Thyroid gland (tissue), 4 donors: Measurements from ENCODE around the gene CREBL2. TPM values are rescaled to one million over a fixed set of nuclear protein-coding genes. Genes with fewer than 3 reads are reported as not detected.

Source experiments
- DNase-seq, 2 donors: peaks; one replicate each; pipeline ENCODE4 v3.0.0-alpha.2; 2019
- H3K27ac ChIP-seq, 3 donors: fragments of 200-600 bp; sonication (generic); 1 replicate in 2 of 3; 2 replicates in 1 of 3; pipeline ENCODE4 v1.5.1; 2016 to 2019; ENCODE audit warnings: mild to moderate bottlenecking in 1 of 3, moderate library complexity in 1 of 3
- H3K27me3 ChIP-seq: fragments of 200-600 bp; sonication (generic); one replicate; pipeline ENCODE4 v1.5.1; 2019
- H3K36me3 ChIP-seq, 2 donors: fragments of 200-600 bp; sonication (generic); one replicate each; pipeline ENCODE4 v1.5.1; 2016 to 2019
- H3K4me1 ChIP-seq, 2 donors: fragments of 200-600 bp; sonication (generic); one replicate each; pipeline ENCODE4 v1.5.1; 2017 to 2019
- H3K4me3 ChIP-seq, 3 donors: fragments of 200-600 bp; sonication (generic); replicated peaks in 1 of 3; 1 replicate in 2 of 3; 2 replicates in 1 of 3; pipeline ENCODE4 v1.5.1; 2016; ENCODE audit warnings: mild to moderate bottlenecking in 1 of 3
- H3K9me3 ChIP-seq: fragments of 200-600 bp; sonication (generic); one replicate; pipeline ENCODE4 v1.5.1; 2017
- CTCF ChIP-seq, 6 experiments: fragments of 200-600 bp in 3 of 6; fragments of 450-650 bp in 3 of 6; sonication (generic) in 3 of 6; IDR thresholded peaks; one replicate each; pipeline ENCODE4 v1.5.1; 2016 to 2019; ENCODE audit warnings: antibody characterized with exemption in 6 of 6, mild to moderate bottlenecking in 2 of 6, inconsistent platforms in 1 of 6, moderate library complexity in 1 of 6
- POLR2A ChIP-seq, 2 donors: fragments of 450-650 bp; IDR thresholded peaks; one replicate each; pipeline ENCODE4 v1.6.1; 2017; ENCODE audit warnings: antibody characterized with exemption in 2 of 2, mild to moderate bottlenecking in 2 of 2, moderate library complexity in 1 of 2
- WGBS, 2 donors: methylation state at CpG; one replicate each; pipeline ENCODE4 v1.1.5; 2017; 5-methylcytosine and 5-hydroxymethylcytosine counted together
- intact Hi-C: fragments of 100-400 bp; cut with DNase I; formaldehyde crosslinking; loops from one replicate; pipeline ENCODE4 v1.15.1; 2023
- total RNA-seq, 4 donors: library from RNA; depleted of rRNA; stranded (reverse); fragments of >200 nt; gene quantifications; one replicate each; pipeline ENCODE4 v1.2.3, GENCODE V29; 2016

Gene CREBL2
- total RNA-seq, 4 donors from 2014 or later = 67.8 to 84.3 (median 74.0) TPM

- no peak for DNase-seq
- H3K27ac ChIP-seq = no peak overlapping the region
- H3K36me3 ChIP-seq = no peaks in the 10 kb centered on the region
- no peak overlapping the region for H3K4me3 ChIP-seq
- 77% methylated on average over 9 of the region's 9 CpGs for WGBS, 2 donors
- no peaks in the 10 kb centered on the region for H3K27me3 ChIP-seq
- intact Hi-C loops = no loop called here
- no peaks in the 10 kb centered on the region for H3K4me1 ChIP-seq
- no peaks in the 10 kb centered on the region for H3K9me3 ChIP-seq
- TF ChIP-seq POLR2A (IDR thresholded peaks at IDR 0.05) (no peak), CTCF (IDR thresholded peaks at IDR 0.05) (no peak)
Measured at GRCh38 chr12:12599750-12600643, 11.7 kb upstream of the CREBL2 start.

- intact Hi-C loops = no loop called here
- no peaks in the 10 kb centered on the region for H3K27me3 ChIP-seq
- no peaks in the 10 kb centered on the region for H3K36me3 ChIP-seq
- 78 to 81% methylated on average over 8 of the region's 8 CpGs for WGBS, 2 donors
- TF ChIP-seq CTCF (IDR thresholded peaks at IDR 0.05) = no peak
- TF ChIP-seq POLR2A (IDR thresholded peaks at IDR 0.05) = no peak
- no peaks in the 10 kb centered on the region for H3K4me1 ChIP-seq
- H3K9me3 ChIP-seq = no peaks in the 10 kb centered on the region
- no peak for DNase-seq
- H3K4me3 ChIP-seq = no peak overlapping the region
- no peak overlapping the region for H3K27ac ChIP-seq
Measured at GRCh38 chr12:12600659-12601058, 11.0 kb upstream of the CREBL2 start.

GRCh38 chr12:12604740-12605139 lies 6.9 kb upstream of the CREBL2 start:
- WGBS, 2 donors = 77 to 85% methylated on average over 5 of the region's 5 CpGs
- Histone ChIP-seq H3K4me1 (no peaks in the 10 kb centered on the region), H3K27ac (no peak overlapping the region), H3K4me3 (no peak overlapping the region), H3K27me3 (no peaks in the 10 kb centered on the region), H3K36me3 (no peaks in the 10 kb centered on the region), H3K9me3 (no peaks in the 10 kb centered on the region)
- DNase-seq = no peak
- TF ChIP-seq POLR2A (IDR thresholded peaks at IDR 0.05) (no peak), CTCF (IDR thresholded peaks at IDR 0.05) (no peak)
- intact Hi-C loops = no loop called here

GRCh38 chr12:12606781-12607589 lies 4.7 kb upstream of the CREBL2 start:
- no peak for DNase-seq
- H3K9me3 ChIP-seq = no peaks in the 10 kb centered on the region
- intact Hi-C loops = no loop called here
- H3K27ac ChIP-seq = no peak overlapping the region
- TF ChIP-seq CTCF (IDR thresholded peaks at IDR 0.05) = no peak
- no peak for TF ChIP-seq POLR2A (IDR thresholded peaks at IDR 0.05)
- no peaks in the 10 kb centered on the region for H3K36me3 ChIP-seq
- WGBS, 2 donors = 65 to 69% methylated on average over 7 of the region's 7 CpGs
- H3K4me3 ChIP-seq = no peak overlapping the region
- no peaks in the 10 kb centered on the region for H3K27me3 ChIP-seq
- H3K4me1 ChIP-seq = peaks cover 0 to 5% of the 10 kb centered on the region in 2 donors

GRCh38 chr12:12608557-12608957 lies 3.1 kb upstream of the CREBL2 start:
- H3K4me1 ChIP-seq = peaks cover 14 to 15% of the 10 kb centered on the region in 2 donors
- no peak for DNase-seq
- no peaks in the 10 kb centered on the region for H3K9me3 ChIP-seq
- H3K27ac ChIP-seq = no peak overlapping the region
- no peaks in the 10 kb centered on the region for H3K27me3 ChIP-seq
- intact Hi-C loops = no loop called here
- TF ChIP-seq POLR2A (IDR thresholded peaks at IDR 0.05) (no peak), CTCF (IDR thresholded peaks at IDR 0.05) (no peak)
- no peak overlapping the region for H3K4me3 ChIP-seq
- no peaks in the 10 kb centered on the region for H3K36me3 ChIP-seq
- WGBS, 2 donors = 93 to 100% methylated on average over 1 of the region's 1 CpG
